ENCODE measurements around the gene ATP7B.
"Not testable (repeated sequence)": the region's sequence is repeated elsewhere in the genome, so short reads cannot be mapped to it uniquely, and the experiment has no call there.

ATP7B gene

DNA sequence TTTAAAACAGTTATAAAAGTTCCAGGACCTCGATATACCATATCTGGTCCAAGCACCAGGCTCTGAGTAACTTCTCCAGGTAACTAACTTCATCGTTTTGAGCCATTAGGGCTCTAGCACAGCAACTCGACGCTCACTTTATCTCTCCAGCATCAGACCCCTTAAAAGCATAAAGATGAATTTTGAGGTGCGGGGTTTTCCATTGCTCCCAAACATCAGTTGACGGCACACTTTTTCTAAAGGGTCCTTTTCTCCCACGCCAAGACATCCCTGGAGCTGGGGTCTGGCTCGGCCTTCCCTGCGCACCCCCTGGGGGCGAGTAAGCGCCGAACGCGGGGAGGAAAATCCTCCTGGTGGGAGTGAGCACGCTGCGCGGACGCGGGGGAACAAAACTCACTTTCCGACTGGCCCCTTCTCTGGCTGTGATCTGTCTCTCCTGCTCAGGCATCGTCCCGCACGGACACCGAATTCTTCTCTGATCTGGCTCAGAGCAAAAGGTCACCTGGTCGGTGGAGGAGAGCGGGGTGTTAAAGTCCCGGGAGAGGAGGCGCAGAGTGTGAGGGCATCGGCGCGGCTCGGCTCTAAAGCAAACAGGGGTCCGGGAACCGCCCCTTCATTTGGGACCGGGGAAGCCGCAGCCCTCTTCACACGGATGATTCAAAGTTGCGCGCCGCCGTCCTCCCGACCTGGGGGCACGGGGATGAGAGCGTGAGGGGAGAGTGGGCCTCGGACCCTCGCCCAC, at the start of gene ATP7B:
Gene ATP7B (minus strand): TSS at position 561 of the 742 bp plus-strand sequence. CDS start 113 bp downstream, at position 448.
- DNase-seq (ENCODE audit: low read depth in 2 of 2), result peak; percentile 7 to 10

DNA sequence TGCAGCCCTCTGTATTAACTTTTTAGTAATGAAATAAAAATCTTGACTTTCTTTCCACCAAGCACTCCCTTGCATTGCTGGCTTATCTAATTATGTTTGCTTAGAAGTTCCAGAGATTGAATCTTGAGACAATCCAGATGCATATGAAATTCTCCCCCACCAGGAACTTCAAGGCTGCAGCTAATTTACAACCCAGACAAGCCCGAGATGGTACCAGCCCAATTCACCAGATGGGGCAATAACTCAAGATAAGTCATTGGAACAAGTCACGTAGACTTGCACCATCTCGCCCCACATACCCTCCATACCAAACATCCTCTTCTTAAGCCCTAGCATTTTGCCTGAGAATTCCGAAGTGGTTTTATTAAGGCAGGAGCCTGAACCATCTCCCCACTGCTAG, 42.2 kb upstream of the ATP7B start:
- DNase-seq (ENCODE audit: low read depth in 2 of 2), result no peak

DNA sequence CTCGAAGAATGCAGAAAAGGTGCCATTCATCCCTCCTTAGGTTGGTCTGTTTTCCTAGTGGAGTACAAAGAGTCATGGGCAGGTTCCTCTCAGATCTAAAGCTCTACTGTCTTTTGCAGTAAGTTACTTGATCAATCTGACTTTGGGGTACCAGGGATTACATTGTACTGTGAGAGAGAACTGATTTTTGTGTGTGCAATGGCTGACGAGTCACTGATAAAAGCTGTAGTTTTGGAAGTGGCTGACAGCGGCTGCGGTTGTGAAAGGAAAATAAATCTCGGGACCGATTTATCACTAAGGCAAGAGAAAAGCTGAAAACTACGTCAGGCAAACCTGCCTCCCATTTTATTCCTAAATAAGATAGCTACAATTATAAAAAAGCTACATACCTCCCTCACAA, 40.1 kb upstream of the ATP7B start:
- no peak for DNase-seq (ENCODE audit: low read depth in 2 of 2)

DNA sequence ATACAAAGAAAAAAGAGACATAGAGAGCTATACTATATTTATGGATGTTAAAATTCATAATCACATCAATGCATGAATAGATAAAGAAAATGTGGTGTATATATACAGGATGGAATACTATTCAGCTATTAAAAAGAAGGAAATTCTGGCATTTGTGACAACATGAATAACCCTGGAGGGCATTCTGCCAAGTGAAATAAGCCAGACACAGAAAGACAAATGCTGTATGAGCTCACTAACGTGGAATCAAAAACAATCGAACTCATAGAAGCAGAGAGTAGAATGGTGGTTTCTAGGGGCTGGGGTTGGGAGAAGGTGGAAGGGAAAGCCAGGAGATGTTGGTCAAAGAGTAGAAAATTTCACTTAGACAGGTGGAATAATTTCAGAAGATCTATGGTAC, 37.3 kb upstream of the ATP7B start:
- no peak for DNase-seq (ENCODE audit: low read depth in 2 of 2)

DNA sequence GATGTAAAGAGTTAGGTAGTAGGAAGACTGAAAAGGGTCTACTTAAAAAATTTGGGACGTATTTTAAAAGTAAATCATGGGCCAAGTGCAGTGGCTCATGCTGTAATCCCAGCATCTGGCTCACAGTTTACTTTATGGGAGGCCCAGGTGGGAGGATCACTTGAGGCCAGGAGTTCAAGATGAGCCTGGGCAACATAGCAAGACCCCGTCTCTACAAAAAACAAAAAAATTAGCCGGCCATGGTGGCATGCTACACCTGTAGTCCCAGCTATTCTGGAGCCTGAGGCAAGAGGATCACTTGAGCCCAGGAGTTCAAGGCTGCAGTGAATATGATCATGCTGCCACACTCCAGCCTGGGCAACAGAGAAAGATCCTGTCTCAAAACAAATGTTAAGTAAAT, 36.2 kb upstream of the ATP7B start:
- no peak for DNase-seq (ENCODE audit: low read depth in 2 of 2)

DNA sequence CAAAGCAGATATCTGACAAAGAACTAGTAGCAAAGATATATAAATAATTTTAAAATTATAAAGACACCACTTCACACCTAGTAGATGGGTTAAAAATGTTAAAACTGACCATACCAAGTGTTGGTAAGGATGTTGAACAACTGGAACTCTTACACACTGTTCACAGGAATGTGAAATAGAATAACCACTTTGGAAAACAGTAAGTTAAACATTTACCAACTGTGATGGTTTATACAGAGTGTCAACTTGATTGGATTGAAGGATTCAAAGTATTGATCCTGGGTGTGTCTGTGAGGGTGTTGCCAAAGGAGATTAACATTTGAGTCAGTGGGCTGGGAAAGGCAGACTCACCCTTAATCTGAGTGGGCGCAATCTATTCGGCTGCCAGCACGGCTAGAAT, 32.4 kb upstream of the ATP7B start:
- no peak for DNase-seq (ENCODE audit: low read depth in 2 of 2)

DNA sequence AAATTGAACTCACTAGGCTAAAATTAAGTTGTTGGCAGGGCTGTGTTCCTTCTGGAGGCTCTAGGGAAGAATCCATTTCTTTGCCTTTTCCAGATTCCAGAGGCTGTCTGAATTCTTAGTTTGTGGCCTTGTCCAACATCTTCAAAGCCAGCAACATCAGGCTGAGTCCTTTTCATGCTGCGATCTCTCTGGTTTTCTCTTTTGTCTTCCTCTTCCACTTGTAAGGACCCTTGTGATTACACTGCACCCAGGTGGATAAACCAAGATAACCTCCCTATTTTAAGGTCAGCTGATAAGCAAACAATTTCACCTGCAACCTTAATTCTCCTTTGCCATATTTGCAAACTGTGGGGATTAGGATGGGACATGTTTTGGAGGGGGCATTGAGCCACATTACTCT, 24.8 kb upstream of the ATP7B start:
- no peak for DNase-seq (ENCODE audit: low read depth in 2 of 2)

DNA sequence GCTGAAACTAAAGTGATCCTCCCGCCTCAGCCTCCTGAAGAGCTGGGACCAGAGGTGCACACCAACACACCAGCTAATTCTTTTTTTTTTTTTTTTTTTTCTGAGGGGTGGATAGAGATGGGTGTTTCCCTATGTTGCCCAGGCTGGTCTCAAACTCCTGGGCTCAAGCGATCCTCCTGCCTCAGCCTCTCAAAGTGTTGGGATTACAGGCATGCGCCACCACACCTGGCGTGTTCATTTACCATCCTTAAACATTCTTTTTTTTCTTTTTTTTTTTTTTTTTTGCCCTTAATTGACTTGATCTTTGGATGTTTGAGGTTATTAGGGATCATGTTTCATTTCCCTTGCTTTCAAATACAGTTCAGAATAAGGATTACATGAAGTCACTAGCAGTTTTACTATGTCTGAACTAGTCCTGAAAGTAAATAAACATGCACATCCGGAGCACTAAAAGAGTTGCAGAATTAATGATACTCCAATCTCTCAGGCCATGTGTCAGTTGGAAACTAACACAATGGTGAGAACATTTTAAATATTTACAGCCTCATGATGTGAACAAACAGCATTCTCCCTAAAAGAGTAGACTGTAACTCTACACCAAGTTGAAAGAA, 23.5 kb upstream of the ATP7B start:
- DNase-seq (ENCODE audit: low read depth in 2 of 2), result no peak

DNA sequence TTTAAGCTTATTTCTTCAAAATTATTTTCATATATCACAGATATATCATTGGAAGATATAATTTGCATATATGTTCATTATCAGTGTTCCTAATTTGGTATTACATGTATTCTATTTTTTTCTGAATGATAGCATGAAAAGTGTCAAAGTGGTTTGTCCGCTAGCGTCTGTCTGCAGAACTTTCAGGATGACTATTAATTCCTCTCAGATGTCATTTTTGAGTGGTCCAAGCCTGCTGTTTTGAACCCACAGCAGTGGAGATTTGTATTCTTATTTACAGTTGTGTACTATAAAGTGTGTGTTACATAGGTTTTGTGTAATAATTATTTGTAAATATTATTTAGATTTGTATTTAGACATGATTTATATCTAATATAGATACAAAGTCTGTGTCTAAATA, 21.8 kb upstream of the ATP7B start:
- no peak for DNase-seq (ENCODE audit: low read depth in 2 of 2)

DNA sequence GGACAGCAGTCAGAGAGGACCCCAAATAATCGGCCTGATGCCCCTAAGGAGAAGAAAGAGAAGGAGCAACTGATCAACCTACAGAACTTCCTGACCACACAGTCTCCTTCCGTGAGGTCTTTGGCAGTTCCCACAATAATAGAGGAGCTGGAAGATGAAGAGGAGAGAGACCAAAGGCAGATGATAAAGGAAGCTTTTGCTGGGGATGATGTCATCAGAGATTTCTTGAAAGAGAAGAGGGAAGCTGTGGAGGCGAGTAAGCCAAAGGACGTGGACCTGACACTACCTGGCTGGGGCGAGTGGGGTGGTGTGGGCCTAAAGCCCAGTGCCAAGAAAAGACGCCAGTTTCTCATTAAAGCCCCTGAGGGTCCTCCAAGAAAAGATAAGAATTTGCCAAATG, 19.2 kb upstream of the ATP7B start:
- DNase-seq (ENCODE audit: low read depth in 2 of 2), result not testable (repeated sequence)

DNA sequence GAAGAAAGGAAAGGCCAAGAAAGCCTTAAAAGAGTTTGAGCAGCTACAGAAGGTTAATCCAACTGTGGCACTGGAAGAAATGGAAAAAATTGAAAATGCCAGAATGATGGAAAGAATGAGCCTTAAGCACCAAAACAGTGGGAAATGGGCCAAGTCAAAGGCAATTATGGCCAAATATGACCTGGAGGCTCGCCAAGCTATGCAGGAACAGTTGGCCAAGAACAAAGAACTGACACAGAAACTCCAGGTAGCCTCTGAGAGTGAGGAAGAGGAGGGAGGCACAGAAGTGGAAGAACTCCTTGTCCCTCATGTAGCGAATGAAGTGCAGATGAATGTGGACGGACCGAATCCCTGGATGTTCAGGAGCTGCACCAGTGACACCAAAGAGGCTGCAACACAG, 18.3 kb upstream of the ATP7B start:
- no peak for DNase-seq (ENCODE audit: low read depth in 2 of 2)

DNA sequence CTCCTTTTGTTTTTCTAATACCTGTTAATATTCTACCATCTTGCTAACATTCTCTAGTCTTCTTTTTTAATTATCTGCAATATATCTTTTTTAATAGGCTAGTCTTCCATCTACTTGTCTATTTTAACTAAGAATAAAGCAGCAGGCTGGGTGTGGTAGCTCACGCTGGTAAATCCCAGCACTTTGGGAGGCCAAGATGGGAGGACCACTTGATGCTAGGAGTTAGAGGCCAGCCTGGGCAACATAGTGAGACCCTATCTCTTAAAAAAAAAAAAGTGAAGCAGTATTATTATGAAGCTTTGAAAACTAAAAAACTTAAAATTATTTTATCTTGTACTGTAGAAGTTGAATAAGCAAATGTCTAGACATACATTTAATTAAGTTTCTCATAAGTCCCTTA, 16.6 kb upstream of the ATP7B start:
- no peak for DNase-seq (ENCODE audit: low read depth in 2 of 2)

DNA sequence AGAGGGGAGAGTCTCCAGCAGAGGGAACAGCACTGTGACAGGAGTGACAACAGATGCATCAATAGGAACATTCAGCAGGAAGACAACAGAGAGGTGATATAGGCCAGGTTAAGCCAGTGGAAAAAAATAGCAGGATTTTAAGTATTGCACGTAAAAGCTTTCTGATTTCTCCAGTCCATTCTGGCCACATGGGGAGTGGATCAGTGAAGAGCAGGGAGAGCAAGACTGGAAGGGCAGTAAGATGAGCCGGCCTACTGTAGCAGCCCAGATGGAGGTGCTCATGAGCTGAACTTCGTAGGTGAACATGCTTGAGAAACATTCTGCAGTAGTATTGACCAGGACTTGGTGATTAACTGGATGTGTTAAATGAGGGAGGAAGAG, 15.0 kb upstream of the ATP7B start:
- no peak for DNase-seq (ENCODE audit: low read depth in 2 of 2)

DNA sequence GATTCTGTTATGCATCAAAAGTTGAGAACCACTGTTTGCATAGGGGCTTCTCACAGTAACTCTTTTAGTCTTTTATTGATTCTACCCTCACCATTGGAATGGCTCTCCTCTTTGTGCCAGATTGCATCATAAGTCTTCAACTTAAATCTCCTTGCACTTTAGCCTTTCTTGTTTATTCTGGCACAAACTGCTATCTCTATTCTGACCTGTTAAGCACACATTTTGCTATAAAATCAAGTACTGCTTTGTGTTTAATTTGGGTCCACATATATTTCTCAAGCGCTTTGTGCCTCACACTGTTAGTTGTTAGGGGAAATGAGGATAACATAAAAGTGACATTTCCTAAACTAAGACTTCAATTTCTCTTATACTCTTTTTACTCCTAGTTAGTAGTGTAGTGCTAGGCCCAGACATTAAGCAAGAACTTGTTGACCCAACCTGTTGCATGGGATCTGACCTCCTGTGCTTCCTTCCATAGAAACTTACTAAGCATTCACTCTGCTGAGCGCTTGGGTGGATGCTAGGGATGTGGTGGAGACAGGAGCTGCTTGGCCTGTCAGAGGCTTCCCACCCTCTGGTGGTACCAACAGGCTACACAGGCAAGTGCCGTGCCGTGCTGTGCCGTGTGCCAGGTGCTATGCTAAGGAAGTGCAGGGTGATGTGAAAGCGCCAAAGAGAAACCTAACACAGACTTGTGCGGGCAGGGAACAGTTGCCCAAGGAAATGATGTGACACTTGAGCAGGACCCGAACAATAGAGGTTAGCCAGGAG, 14.4 kb upstream of the ATP7B start:
- DNase-seq (ENCODE audit: low read depth in 2 of 2), result no peak

DNA sequence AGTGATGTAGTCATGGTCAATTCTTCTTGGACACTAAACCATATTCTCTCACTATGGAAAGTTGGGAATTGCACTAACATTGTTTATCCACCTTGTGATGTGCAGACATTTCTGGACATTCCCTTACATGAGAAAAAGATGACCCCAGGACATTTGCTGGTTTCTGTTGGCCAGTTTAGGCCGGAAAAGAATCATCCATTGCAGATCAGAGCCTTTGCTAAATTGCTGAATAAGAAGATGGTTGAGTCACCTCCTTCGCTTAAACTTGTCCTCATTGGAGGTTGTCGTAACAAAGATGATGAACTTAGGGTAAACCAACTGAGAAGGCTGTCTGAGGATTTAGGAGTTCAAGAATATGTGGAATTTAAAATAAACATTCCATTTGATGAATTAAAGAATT, 13.2 kb upstream of the ATP7B start, which contains the start of gene UTP14C:
Gene UTP14C (plus strand): TSS at position 211 of the 400 bp plus-strand sequence. CDS start 4,114 bp downstream, outside the sequence.
- no peak for DNase-seq (ENCODE audit: low read depth in 2 of 2)

DNA sequence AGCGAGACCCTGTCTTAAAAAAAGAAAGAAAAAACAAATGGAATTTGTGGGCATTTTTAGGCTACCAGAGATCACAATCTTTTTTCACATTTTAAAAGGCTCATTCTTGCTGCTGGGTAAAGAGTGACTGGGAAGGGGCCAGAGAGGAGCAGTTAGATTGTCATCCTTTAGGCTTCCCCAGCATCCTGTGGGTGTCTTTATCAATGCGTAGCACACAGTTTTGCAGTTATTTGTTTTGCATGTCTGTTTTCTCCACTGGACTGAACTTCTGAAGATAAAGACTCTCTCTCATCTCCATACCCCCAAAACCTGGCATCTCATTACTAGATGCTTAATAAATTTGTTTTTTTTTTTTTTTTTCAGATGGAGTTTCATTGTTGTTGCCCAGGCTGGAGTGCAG, 11.1 kb upstream of the ATP7B start:
- DNase-seq (ENCODE audit: low read depth in 2 of 2), result no peak

DNA sequence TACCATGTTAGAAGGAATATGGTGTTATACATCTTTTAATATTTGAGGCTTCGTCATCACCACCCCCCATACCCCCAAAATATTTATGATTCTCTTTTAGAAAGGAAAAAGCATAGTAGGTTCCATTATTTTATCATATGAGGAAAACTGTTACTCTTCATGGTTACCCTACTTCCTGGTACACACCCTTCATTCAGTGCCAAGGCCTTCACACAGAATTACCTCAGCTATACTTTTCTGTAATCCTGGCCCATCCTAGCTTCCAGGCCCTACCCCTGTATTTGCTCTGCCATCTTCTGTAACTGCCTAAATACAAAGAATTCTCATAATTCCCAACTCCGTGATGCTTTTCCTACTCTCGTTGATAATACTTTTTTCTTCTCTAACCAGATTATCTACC, 8.9 kb upstream of the ATP7B start:
- no peak for DNase-seq (ENCODE audit: low read depth in 2 of 2)

DNA sequence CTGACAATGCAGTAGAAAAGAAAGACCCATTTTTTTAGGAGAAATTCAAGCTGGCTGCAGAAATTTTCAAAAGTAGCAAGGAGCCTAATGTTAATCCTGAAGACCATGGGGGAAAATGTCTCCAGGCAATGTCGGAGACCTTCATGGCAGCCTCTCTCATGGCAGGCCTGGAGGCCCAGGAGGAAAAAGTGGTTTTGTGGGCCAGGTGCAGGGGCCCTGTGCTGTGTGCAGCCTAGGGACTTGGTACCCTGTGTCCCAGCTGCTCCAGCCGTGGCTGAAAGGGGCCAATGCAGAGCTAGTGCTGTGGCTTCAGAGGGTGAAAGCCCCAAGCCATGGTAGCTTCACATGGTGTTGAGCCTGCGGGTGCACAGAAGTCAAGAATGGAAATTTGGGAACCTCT, 5.0 kb upstream of the ATP7B start:
- DNase-seq (ENCODE audit: low read depth in 2 of 2), result no peak

DNA sequence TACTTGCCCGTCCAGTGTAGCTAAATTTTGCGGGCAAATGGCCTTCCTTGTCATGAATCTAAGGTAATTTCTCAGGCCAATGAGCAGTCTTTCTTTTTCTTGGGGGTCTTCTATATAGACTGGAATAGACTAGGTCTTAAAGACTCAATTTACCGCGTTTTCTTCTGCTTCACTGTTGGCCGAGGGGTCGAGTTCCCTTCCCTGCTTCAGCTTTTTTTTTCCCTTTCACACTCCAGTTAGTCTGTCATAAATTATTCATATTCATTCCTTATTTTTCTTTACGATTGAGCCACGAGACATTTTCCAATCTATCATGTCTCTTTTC, 1.2 kb upstream of the ATP7B start:
- no peak for DNase-seq (ENCODE audit: low read depth in 2 of 2)

DNA sequence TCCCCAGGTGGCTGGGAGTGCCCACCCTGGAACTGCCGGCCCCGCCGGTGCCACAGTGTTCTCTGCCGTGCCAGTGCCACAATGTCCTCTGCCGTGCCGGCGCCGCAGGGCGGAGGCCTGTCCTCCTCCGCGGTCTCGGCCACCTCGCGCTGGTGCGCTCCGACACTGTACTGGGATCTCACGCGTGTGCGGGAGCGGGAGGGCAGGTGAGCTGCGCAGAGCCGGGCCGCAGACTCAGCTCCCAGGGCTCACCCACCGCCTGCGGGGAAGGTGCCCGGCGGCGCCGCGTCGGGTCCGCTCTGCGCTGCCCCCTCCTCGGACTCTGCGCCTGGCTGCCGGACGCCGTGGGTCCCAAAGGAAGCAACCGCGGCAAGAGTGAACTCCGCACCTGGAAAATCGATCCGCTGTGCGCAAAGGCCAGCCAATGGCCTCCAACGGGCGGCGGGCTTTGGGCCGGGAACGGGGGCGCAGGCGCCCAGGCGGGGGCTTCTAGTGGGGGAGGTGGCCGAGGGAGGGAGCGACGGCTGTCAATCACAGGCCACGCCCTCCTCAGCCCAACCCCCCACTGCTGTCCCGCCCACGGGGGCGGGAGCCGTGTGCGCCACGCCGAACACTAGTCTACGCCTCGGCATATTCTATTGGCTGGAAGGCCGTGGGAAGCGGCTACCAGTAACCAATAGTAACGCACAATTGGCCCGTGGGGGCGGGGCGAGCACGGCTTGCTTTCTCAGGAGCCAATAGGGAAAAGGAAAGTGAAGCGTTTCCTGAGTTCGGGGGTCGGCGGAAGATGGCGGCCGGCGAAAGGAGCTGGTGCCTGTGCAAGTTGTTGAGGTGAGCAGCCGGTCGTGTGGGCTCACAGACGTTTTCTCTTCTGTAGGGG, 622 bp upstream of the ATP7B start, which contains the start of gene ALG11:
Gene ALG11 (plus strand): TSS at position 767 of the 880 bp plus-strand sequence. CDS start 21 bp downstream, at position 788.
- DNase-seq (ENCODE audit: low read depth in 2 of 2), result peak; percentile 99

DNA sequence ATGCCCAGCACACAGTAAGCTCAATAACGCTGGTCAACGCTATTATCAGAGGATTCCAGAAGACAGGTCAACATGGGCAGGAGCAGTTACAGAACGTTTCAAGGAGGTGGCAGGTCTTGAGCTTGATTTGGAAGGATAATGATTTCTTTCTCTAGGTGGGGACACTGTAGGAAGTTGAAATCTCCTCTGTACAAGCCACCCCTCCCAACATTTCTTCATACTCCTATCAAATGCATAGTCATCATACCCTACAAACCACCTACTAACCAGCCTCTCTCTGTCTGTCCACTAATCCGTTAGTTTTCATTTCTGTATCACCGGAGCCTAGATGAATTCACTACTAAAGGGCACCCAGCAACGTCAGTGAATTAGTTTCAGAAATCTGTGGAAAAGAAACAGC, 1.3 kb downstream of the ATP7B start:
- no peak for DNase-seq (ENCODE audit: low read depth in 2 of 2)

Data from stimulated activated CD4-positive, alpha-beta T cell treated with anti-CD3 and anti-CD28 coated beads, Interleukin-4, amount 100 ng/mL, for 48 hours (primary cell).